Fibroblast of lung (primary cell): ENCODE data around the gene KIF26B. TPM values are rescaled to one million over a fixed set of nuclear protein-coding genes. Genes with fewer than 3 reads are reported as not detected.
A peak's percentile ranks its signal among the peaks of the same experiment; 100 is the strongest.

Experiments used
- DNase-seq, 2 donors: peaks; one replicate each; pipeline versions ENCODE4 v3.0.0 to v3.0.0-alpha.2; 2010; ENCODE audit warnings: low read depth in 2 of 2
- H2AFZ ChIP-seq: 2 replicates; pipeline ENCODE4 v1.5.1; 2012; ENCODE audit warnings: low read length, control low read depth, inconsistent platforms
- H3K27ac ChIP-seq: 2 replicates; pipeline ENCODE4 v1.5.1; 2011; ENCODE audit warnings: low read length, control low read depth; ENCODE audit not compliant: insufficient read depth
- H3K27me3 ChIP-seq: 2 replicates; pipeline ENCODE4 v1.5.1; 2011; ENCODE audit warnings: mild to moderate bottlenecking, low read length; ENCODE audit not compliant: control insufficient read depth, insufficient read depth
- H3K36me3 ChIP-seq: 2 replicates; pipeline ENCODE4 v1.5.1; 2011; ENCODE audit warnings: low read length; ENCODE audit not compliant: control insufficient read depth, insufficient read depth
- H3K4me1 ChIP-seq: 2 replicates; pipeline ENCODE4 v1.5.1; 2011; ENCODE audit warnings: low read length; ENCODE audit not compliant: control insufficient read depth, insufficient read depth; ENCODE audit errors: extremely low read depth
- H3K4me2 ChIP-seq: 2 replicates; pipeline ENCODE4 v1.5.1; 2011; ENCODE audit warnings: low read length, control low read depth; ENCODE audit not compliant: insufficient read depth; ENCODE audit errors: extremely low read depth
- H3K4me3 ChIP-seq, 4 experiments: fragments of 200-600 bp in 1 of 4; sonication (generic) in 1 of 4; replicated peaks in 1 of 4; 2 replicates each; pipeline ENCODE4 v1.5.1; 2011 to 2016; ENCODE audit warnings: low read length in 4 of 4, low read depth in 3 of 4, mild to moderate bottlenecking in 3 of 4, control low read depth in 2 of 4, inconsistent platforms in 1 of 4, mixed read lengths in 1 of 4; ENCODE audit not compliant: insufficient read depth in 1 of 4; ENCODE audit errors: control extremely low read depth in 1 of 4
- H3K79me2 ChIP-seq: 2 replicates; pipeline ENCODE4 v1.5.1; 2012; ENCODE audit warnings: mild to moderate bottlenecking, low read length, inconsistent platforms; ENCODE audit not compliant: control insufficient read depth, insufficient read depth
- H3K9ac ChIP-seq: 2 replicates; pipeline ENCODE4 v1.5.1; 2011; ENCODE audit warnings: mild to moderate bottlenecking, low read length, control low read depth; ENCODE audit not compliant: insufficient read depth
- H3K9me3 ChIP-seq: 2 replicates; pipeline ENCODE4 v1.5.1; 2012; ENCODE audit warnings: low read depth, low read length; ENCODE audit not compliant: control insufficient read depth, insufficient read depth
- H4K20me1 ChIP-seq: 2 replicates; pipeline ENCODE4 v1.5.1; 2011; ENCODE audit warnings: low read length; ENCODE audit not compliant: control insufficient read depth, insufficient read depth; ENCODE audit errors: extremely low read depth
- EZH2 ChIP-seq: IDR thresholded peaks from 2 replicates; pipeline ENCODE4 v1.5.1; 2012; ENCODE audit warnings: low read length, control low read depth, mild to moderate bottlenecking; ENCODE audit errors: missing control alignments
- polyA plus RNA-seq, 2 donors: library from polyadenylated mRNA; depleted of rRNA in 1 of 2; stranded (reverse) in 1 of 2; unstranded in 1 of 2; fragments of >200 nt; gene quantifications; 2 replicates each; pipeline ENCODE4 v1.2.1, GENCODE V29; 2011 to 2012; ENCODE audit warnings: missing spikeins in 1 of 2
- total RNA-seq: library from RNA; depleted of rRNA; stranded (reverse); fragments of >200 nt; gene quantifications from 2 replicates; pipeline ENCODE4 v1.2.1, GENCODE V29; 2014
- TF ChIP-seq, protein P1 (sequence below), 2 donors: IDR thresholded peaks in 1 of 2; conservative IDR thresholded peaks in 1 of 2; 1 replicate in 1 of 2; 2 replicates in 1 of 2; pipeline ENCODE4 v1.5.1; 2011 to 2012; ENCODE audit warnings: low read length in 2 of 2, control low read depth in 1 of 2, inconsistent platforms in 1 of 2, low read depth in 1 of 2, mild to moderate bottlenecking in 1 of 2

Gene KIF26B
- total and polyA plus RNA-seq, 2 donors (not counting 1 experiment from before 2014, with no cell fraction given) = 5.3 to 6.1 TPM

DNA sequence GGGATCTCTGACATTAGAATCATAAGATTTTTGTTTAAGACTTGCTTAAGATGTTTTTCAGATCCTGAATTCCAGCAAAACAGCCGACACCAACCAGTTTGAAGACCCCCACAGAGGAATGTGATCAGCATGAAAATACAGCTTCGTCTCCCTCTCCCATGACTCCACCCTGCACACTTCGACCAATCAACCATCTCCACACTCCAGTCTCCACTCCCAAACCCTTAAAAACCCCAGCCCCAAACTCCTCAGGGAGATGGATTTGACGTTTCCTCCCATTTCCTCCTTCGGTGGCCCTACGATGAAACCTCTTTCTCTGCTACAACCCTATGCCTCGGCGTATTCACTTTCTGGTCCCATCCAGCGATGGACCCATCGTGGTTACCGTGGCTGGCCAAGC lies 30.1 kb upstream of the KIF26B start:
- Histone ChIP-seq H3K4me3 (no peak overlapping the region), H3K4me2 (no peak overlapping the region), H3K36me3 (no peaks in the 10 kb centered on the region), H3K4me1 (no peaks in the 10 kb centered on the region), H3K9me3 (no peaks in the 10 kb centered on the region), H3K9ac (no peak overlapping the region), H4K20me1 (no peaks in the 10 kb centered on the region), H3K27ac (no peak overlapping the region), H3K27me3 (no peaks in the 10 kb centered on the region), H3K79me2 (no peaks in the 10 kb centered on the region), H2AFZ (no peak overlapping the region)
- DNase-seq = no peak
- TF ChIP-seq EZH2 = no peak
- TF ChIP-seq, protein P1, sequence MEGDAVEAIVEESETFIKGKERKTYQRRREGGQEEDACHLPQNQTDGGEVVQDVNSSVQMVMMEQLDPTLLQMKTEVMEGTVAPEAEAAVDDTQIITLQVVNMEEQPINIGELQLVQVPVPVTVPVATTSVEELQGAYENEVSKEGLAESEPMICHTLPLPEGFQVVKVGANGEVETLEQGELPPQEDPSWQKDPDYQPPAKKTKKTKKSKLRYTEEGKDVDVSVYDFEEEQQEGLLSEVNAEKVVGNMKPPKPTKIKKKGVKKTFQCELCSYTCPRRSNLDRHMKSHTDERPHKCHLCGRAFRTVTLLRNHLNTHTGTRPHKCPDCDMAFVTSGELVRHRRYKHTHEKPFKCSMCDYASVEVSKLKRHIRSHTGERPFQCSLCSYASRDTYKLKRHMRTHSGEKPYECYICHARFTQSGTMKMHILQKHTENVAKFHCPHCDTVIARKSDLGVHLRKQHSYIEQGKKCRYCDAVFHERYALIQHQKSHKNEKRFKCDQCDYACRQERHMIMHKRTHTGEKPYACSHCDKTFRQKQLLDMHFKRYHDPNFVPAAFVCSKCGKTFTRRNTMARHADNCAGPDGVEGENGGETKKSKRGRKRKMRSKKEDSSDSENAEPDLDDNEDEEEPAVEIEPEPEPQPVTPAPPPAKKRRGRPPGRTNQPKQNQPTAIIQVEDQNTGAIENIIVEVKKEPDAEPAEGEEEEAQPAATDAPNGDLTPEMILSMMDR (conservative IDR thresholded peaks at IDR 0.05 in 1 of 2, IDR thresholded peaks at IDR 0.05 in 1 of 2; ENCODE audit: low read depth in 1 of 2, low read length in 2 of 2) = no peak

DNA sequence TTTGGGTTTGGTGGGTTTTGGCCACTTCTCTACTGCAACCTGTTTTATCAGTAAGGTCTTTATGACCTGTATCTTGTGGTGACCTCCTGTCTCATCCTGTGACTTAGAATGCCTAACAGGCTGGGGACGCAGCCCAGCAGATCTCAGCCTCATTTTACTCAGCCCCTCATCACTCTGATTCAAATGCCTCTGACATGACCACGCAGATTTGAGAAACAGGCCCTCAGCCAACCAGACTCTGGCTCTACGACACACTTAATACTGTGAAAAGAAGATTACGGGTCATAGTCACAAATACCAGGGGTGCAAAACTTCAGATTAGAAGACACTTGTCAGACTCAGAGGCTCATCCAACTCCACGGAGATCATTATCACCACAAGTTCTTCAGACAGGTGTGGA lies 28.3 kb upstream of the KIF26B start:
- Histone ChIP-seq H4K20me1 (no peaks in the 10 kb centered on the region), H3K79me2 (no peaks in the 10 kb centered on the region), H3K4me1 (no peaks in the 10 kb centered on the region)

GRCh38 chr1:245128381-245129101 lies 26.2 kb upstream of the KIF26B start:
- H4K20me1 ChIP-seq = no peaks in the 10 kb centered on the region
- no peaks in the 10 kb centered on the region for H3K36me3 ChIP-seq
- TF ChIP-seq, protein P1 (conservative IDR thresholded peaks at IDR 0.05 in 1 of 2, IDR thresholded peaks at IDR 0.05 in 1 of 2; ENCODE audit: low read depth in 1 of 2, low read length in 2 of 2) = no peak
- TF ChIP-seq EZH2 = no peak
- H3K27ac ChIP-seq = no peak overlapping the region
- no peaks in the 10 kb centered on the region for H3K79me2 ChIP-seq
- no peak overlapping the region for H3K4me3 ChIP-seq
- no peak overlapping the region for H3K9ac ChIP-seq
- no peaks in the 10 kb centered on the region for H3K27me3 ChIP-seq
- no peak for DNase-seq
- H2AFZ ChIP-seq = no peak overlapping the region
- no peaks in the 10 kb centered on the region for H3K4me1 ChIP-seq
- H3K4me2 ChIP-seq = no peak overlapping the region
- H3K9me3 ChIP-seq = no peaks in the 10 kb centered on the region

More for the DNA sequence above, 28.3 kb upstream of the KIF26B start:
- Histone ChIP-seq H2AFZ (no peak overlapping the region), H3K27ac (no peak overlapping the region), H3K4me3 (no peak overlapping the region), H3K9me3 (no peaks in the 10 kb centered on the region), H3K27me3 (no peaks in the 10 kb centered on the region), H3K4me2 (no peak overlapping the region), H3K36me3 (no peaks in the 10 kb centered on the region), H3K9ac (no peak overlapping the region)
- DNase-seq = peak in 1 of 2 donors; percentile 19
- TF ChIP-seq, protein P1 (conservative IDR thresholded peaks at IDR 0.05 in 1 of 2, IDR thresholded peaks at IDR 0.05 in 1 of 2; ENCODE audit: low read depth in 1 of 2, low read length in 2 of 2) = no peak
- TF ChIP-seq EZH2 = no peak
